GM12878 (cell line): ENCODE data around the gene GPC6.

Experiments used
- BMI1 ChIP-seq: fragments of 450-650 bp; IDR thresholded peaks from 2 replicates; pipeline ENCODE4 v1.6.1; 2016; ENCODE audit warnings: mild to moderate bottlenecking, moderate library complexity, borderline replicate concordance
- NR2C2 ChIP-seq: IDR thresholded peaks from 2 replicates; pipeline ENCODE4 v1.6.1; 2011; ENCODE audit warnings: borderline replicate concordance, low read depth; ENCODE audit not compliant: control insufficient read depth, insufficient read length
- SRF ChIP-seq, 2 experiments: IDR thresholded peaks; 2 replicates each; pipeline ENCODE4 v1.6.1; 2011; ENCODE audit warnings: low read depth in 2 of 2, low read length in 2 of 2, mild to moderate bottlenecking in 1 of 2, moderate library complexity in 1 of 2
- TF ChIP-seq, protein P1 (sequence below), 3 experiments: IDR thresholded peaks in 2 of 3; conservative IDR thresholded peaks in 1 of 3; 2 replicates each; pipeline ENCODE4 v1.5.1; 2011; ENCODE audit warnings: low read depth in 3 of 3, low read length in 3 of 3, mild to moderate bottlenecking in 3 of 3, control low read depth in 2 of 3, moderate library complexity in 2 of 3, inconsistent platforms in 1 of 3, mixed read lengths in 1 of 3; ENCODE audit not compliant: control insufficient read depth in 2 of 3, insufficient read depth in 1 of 3; ENCODE audit errors: extremely low read depth in 1 of 3

DNA sequence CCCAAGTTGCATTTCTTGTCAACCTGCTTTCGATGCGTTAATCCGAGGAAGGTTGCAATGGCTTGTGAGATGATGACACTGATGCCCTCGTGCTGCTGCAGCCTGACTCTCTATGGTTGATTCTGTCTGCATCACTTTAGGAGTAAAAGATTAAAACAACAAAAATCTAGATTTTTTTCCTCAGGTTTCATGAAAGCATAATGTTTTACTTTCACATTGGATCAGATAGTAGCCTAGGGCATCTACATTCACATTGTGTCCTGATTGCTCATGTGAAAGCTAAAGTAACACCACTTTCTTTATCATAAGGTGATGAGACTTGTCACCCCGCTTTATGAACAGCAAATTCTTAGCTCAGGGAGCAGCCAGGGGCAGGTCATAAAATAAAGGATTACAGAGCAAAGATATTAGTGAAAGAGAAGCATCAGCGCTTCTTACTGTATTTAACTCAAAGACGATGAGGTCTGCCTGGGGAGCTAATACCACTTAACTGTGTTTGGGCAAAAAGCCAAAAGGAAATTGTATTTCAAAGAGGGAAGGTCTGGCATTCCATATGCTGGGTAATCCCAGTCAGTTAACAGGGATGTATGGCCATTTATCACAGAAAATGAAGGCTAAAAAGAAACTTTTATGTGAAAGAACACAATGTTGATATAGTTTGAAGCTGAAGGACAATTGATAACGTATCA, 270.5 kb downstream of the GPC6 start:
- no peak for TF ChIP-seq SRF (IDR thresholded peaks at IDR 0.05; ENCODE audit: low read depth in 2 of 2, low read length in 2 of 2)
- TF ChIP-seq, protein P1, sequence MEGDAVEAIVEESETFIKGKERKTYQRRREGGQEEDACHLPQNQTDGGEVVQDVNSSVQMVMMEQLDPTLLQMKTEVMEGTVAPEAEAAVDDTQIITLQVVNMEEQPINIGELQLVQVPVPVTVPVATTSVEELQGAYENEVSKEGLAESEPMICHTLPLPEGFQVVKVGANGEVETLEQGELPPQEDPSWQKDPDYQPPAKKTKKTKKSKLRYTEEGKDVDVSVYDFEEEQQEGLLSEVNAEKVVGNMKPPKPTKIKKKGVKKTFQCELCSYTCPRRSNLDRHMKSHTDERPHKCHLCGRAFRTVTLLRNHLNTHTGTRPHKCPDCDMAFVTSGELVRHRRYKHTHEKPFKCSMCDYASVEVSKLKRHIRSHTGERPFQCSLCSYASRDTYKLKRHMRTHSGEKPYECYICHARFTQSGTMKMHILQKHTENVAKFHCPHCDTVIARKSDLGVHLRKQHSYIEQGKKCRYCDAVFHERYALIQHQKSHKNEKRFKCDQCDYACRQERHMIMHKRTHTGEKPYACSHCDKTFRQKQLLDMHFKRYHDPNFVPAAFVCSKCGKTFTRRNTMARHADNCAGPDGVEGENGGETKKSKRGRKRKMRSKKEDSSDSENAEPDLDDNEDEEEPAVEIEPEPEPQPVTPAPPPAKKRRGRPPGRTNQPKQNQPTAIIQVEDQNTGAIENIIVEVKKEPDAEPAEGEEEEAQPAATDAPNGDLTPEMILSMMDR (IDR thresholded peaks at IDR 0.05 in 2 of 3, conservative IDR thresholded peaks at IDR 0.05 in 1 of 3; ENCODE audit: control insufficient read depth in 2 of 3, extremely low read depth in 1 of 3, insufficient read depth in 1 of 3, low read depth in 3 of 3, low read length in 3 of 3): no peak
- TF ChIP-seq NR2C2: no peak
- no peak for TF ChIP-seq BMI1
